Epithelial cell of esophagus (primary cell): ENCODE results near the gene BCL2.
"Not testable (repeated sequence)": the region's sequence is repeated elsewhere in the genome, so short reads cannot be mapped to it uniquely, and the experiment has no call there.

Experiments used
- DNase-seq: peaks from one replicate; pipeline ENCODE4 v3.0.0; 2010; ENCODE audit warnings: low read depth
- H3K4me3 ChIP-seq: 2 replicates; pipeline ENCODE4 v1.5.1; 2011; ENCODE audit warnings: mild to moderate bottlenecking, low read length, control low read depth
- CTCF ChIP-seq: IDR thresholded peaks from 2 replicates; pipeline ENCODE4 v1.5.1; 2011; ENCODE audit warnings: low read depth, mild to moderate bottlenecking, low read length, control low read depth, inconsistent platforms; ENCODE audit not compliant: insufficient read depth; ENCODE audit errors: missing control alignments

The BCL2 gene

GRCh38 chr18:63207143-63207790, 112.3 kb downstream of the BCL2 start:
- TF ChIP-seq CTCF = no peak
- DNase-seq = no peak
- H3K4me3 ChIP-seq = no peak overlapping the region

GRCh38 chr18:63206433-63207142, 113.0 kb downstream of the BCL2 start:
- no peak for DNase-seq
- no peak overlapping the region for H3K4me3 ChIP-seq
- TF ChIP-seq CTCF = no peak

GRCh38 chr18:63205791-63206252, 113.7 kb downstream of the BCL2 start:
- TF ChIP-seq CTCF = no peak
- H3K4me3 ChIP-seq = no peak overlapping the region
- no peak for DNase-seq

GRCh38 chr18:63203497-63203896, 116.1 kb downstream of the BCL2 start:
- TF ChIP-seq CTCF = no peak
- DNase-seq = no peak
- H3K4me3 ChIP-seq = no peak overlapping the region

- no peak overlapping the region for H3K4me3 ChIP-seq
- DNase-seq = no peak
- TF ChIP-seq CTCF = no peak
Measured at GRCh38 chr18:63202828-63203227, 116.7 kb downstream of the BCL2 start.

- DNase-seq, H3K4me3 ChIP-seq: not testable (repeated sequence)
Measured at GRCh38 chr18:63201456-63201855, 118.1 kb downstream of the BCL2 start.

- no peak for DNase-seq
- TF ChIP-seq CTCF = no peak
- H3K4me3 ChIP-seq = no peak overlapping the region
Measured at GRCh38 chr18:63199743-63200241, 119.8 kb downstream of the BCL2 start.
